Measurements from ENCODE around the gene AHSA1. TPM values are rescaled to one million over a fixed set of nuclear protein-coding genes. Genes with fewer than 3 reads are reported as not detected.

The AHSA1 gene
- total RNA-seq, 1 experiment from 2014 or later = 229 TPM

DNA sequence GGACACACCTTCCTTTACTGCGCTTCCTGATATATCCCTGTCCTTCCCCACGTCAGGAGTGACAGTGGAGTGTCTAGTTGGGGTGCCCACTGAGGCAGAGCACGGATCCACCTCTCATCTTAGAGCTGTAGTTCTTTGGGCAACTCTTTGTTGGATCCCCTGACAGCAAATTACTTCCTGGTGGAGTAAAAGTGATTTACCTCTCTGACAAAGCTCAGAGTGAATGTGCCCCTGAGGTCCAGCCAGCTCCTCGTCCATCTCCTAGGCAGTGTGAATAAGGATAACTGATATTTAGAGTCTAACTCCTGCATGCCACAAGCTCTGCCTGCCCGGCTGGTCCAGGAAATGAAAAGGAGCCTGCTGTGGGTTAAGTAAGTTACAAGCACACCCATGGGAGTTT lies 16.0 kb downstream of the AHSA1 start:
- DNase-seq (ENCODE audit: low spot score) = no peak

DNA sequence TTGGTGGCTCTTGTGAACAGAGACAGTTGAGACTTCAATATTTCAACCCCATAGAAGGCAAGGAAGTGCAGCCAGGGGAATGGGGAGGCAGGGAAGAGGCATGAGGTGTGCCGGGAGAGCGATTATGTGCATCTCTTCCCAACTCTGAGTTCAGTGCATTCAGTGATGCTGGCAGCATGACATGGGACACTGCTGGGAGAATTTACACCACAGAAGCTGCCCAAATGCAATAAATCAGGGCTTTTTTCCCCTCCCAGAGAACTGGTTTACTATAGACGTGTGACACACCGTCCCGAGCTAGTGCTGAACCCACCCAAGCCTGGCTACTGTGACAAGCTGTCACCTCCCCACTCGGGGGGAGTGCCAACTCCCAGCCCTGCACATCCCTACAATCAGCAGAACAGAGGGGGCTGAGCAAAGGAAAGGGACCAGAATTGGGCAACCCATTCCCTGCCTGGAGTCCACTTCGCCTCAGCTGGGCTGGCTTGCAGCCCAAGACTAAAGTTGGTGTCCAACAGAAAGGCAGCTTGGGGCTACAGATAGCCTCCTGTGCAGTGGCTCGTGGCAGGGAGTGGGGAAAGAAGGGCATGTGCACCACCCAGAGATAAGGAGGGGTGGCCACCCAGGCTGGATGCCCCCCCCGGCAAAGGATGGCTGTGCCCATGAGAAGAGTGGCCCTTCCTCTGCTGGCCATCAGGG lies 16.7 kb downstream of the AHSA1 start:
- no peak for DNase-seq (ENCODE audit: low spot score)

DNA sequence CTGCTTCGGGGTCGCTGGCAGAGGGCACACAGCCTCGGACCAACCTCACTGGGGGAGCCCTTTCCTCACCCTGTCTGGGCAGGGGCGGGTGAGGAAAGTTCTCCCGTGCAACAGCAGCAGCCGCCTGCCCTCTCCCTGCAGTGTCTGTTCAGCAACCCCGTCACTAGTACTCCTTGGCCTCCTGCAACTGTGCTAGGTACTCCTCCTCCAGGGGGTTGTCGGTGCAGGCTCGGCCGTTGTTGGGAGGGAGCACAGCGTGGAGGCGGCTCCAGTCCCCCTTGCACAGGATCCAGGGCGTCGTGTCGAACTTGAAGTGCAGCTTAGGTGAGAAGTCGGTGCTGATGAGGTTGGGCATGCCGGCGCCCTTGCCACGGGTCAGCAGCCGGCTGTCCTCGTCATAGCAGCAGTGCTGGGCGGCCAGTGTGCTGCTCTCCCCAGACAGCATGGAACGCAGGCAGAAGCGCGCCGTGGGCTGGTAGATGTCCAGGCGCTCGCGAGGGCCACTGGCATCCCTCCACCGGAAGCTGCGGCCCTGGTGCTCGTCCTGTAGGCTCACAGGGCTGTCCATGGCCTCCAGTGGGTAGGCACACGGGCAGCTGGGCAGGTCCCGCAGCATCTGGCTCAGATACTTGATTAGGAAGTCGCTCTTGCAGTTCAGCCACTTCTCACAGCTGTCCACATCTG lies 17.7 kb downstream of the AHSA1 start:
- DNase-seq (ENCODE audit: low spot score) = no peak

DNA sequence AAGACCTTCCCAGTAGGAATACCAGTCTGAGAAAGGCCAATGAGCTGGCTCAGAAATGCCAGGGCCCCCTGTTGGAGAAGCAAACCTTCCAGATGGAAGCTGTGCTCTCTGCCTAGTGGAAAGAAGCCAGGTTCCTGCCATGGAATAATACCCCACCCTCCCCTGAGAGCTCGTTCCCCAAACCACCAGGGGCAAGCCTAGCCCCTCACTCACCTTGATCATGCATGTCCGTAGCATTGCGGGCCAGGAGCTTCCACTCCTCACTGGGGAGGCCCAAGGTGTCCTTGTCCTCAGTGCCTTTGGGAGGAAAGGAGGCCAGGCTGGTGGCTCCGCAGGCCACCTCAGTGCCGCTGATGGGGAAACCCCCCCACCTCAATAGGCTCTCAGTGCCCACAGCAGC lies 20.1 kb downstream of the AHSA1 start:
- no peak for DNase-seq (ENCODE audit: low spot score)

DNA sequence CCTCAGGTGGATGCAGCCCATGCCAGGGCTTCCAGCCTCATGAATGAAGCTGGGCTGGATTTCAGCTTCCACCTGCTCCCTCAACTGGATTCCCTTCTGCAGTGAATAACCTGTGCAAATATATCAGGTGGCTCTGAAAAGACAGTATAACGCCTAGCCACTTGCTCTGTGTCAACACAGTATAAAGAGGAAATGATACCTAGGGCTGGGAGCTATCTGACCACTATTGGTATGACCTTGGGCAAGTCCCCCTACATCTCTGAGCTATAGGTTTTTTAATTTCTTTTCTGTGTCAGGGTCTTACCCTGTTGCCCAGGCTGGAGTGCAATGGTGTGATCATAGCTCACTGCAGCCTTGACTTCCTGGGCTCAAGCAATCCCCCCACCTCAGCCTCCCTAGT lies 20.9 kb downstream of the AHSA1 start:
- no peak for DNase-seq (ENCODE audit: low spot score)

DNA sequence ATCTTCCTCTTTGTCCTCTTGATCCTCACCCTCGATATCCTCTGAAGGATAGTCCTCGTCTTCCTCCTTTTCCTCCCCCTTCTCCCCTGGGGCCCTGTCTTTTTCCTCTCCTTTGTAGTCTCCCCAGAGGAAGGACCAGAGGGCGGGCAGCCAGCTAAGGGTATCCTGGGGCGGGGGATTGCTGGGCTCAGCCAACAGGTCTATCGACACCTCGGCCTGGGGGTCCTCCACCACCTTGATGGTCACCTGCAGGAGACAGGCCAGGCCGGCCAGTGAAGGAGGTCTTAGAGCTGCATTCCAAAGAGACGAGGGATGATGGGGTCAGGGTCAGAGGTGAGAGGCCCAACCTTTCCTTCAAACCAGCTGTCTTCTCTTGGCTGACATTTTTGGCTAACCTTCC lies 24.5 kb downstream of the AHSA1 start:
- no peak for DNase-seq (ENCODE audit: low spot score)

DNA sequence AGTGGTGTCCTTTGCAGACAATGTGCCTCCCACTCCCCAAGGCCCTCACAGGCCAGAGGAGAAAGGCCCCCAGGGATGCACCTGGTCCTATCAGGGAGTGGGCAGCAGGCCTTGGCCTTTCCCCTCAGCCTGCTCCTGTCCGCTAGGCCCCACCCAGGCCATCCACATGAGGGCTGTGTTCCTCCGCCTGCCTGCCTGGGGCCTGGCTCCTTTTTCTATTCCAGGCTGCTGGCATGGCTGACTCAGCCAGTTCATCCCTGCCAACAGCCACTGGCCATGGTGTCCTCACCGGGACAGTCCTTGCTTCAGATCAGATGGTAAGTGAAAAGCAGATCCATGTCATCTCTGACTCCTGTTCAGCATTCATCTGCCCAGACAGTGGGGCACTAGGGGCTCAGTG lies 27.4 kb downstream of the AHSA1 start:
- no peak for DNase-seq (ENCODE audit: low spot score)

DNA sequence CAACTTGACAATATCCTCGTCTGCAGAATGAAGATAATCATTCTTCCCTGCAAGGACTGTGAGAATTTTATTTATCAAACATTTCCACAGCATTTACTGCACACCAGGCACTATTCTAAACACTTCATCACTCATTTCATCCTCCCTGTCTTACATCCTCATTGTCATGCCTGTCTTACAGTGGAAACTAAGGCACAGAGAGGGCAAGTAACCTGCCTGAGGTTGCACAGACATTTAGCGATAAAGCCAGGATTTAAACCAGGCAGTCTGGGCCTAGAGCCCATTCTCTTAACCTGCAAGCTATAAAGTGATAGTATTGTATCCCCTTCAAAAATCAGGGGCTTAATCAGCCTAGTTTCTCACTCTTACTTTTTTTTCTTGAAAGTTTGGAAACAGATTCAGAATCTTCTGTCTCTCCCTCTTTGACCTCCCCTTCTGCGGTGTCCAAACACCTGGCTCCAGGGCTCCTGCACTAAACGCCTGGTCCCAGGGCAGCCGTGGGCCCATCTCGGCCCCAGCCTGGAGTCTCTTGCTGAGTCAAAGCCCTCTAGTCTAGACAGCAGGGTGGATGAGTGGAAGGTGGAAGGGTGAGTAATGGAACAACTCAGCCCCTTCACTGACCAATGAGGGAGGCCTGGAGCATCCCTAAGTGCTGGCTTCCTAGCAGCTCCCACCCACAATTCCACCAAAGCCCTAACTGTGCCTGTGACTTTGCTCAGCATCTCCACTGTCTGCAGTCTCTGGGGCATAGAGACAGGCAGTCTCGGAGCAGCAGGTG lies 28.2 kb downstream of the AHSA1 start:
- peak; percentile 70 for DNase-seq (ENCODE audit: low spot score)

DNA sequence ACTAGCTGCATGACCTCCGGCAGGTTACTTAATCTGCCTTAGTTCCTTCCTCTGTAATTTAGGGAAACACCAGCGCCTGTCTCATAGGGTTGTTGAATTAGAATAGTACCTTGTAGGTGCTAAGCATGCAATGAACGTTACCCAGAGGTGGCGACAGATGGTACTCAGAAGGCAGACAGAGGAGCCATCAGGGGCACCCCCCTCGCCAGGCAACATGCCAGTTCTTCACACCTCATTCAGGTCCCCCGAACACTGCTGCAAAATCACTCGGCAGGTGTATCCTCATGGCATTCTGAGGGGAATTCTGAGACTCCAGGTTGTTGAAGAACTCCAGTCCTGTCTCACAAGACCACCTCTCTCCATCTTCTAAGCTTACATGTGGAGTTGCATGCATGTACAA lies 30.7 kb downstream of the AHSA1 start:
- no peak for DNase-seq (ENCODE audit: low spot score)

DNA sequence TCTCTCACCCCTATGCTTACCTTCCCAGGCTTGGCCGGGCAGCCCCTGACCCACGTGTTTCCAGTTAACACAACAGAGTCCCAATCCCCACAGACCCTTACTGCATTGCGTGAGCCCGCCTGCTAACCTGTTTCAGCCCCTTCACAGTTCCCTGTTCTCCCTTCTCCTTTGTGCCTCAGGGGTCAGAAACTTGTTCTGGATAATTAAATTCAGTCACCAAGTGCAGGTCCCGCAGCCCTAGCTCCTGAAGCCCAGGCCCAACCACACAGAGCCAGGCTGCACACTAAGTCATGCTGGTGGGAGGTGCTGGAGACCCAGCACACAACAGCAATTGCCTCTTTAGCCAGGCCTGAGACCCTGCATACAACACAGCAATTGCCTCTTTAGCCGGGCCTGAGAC lies 31.1 kb downstream of the AHSA1 start:
- no peak for DNase-seq (ENCODE audit: low spot score)

DNA sequence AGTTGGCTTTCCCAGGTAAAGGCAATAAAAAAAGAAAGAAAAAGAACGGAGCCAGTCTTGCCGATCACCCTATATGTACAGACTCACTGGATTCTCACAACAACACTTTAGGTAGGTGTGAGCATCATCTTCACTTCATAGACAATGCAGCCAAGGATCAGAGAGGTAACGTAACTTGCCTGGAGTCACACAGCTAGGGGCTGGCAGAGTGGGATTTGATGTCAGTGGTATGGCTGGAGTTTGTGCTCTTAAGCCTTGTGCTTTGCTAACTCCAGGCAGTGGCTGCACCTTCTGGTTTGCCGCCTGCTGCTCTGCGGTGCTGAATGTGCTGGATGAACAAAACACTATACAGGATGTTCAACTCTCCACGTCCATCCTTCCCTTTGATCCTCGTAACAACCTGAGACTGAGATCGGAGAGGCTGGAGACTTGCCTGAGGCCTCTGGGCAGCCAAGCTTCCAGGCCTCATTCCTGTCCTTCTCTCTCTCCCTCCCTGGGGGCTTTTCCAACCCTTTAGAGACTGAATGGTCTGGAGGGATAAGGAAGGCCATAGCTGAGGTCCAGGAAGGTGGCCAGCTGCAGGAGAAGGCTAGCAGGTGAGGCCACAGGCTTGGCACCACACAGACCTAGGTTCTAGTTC lies 32.6 kb downstream of the AHSA1 start:
- no peak for DNase-seq (ENCODE audit: low spot score)

DNA sequence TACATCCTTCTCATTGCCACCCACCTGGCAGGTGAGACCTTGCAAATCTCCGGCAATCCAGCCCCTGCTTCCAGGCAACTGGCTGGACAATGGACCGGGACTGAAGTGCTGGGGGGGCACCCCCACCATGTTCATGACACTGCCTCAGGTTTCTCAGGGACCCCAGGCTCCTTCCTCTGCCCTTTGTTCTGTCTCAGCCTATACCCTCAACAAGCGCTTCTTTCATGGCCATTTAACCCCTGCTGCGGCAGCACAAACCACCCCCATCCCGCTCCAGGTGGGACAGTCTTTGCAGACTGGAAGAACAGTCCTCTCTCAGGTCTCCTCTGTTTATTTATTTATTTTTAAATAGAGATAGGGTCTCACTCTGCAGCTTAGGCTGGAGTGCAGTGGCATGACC lies 33.2 kb downstream of the AHSA1 start:
- no peak for DNase-seq (ENCODE audit: low spot score)

DNA sequence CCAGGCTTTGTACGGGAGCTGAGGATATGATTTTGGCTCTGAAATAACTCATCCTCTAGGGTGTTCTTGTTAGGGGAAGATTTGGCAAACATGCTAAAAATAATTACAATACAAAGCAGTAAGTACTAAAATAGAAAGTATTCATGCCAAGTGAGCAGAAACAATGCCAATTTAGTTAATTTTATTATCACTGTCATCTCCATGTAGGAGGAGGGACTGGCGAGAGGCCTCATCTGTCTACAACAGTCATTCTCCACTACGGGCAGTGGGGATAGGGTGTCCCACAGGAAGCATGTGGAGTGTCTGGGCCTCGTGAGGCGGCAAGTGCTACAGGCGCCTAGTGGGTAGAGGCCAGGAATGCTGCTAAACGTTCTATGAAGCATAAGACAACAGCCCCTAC lies 37.4 kb downstream of the AHSA1 start:
- no peak for DNase-seq (ENCODE audit: low spot score)

DNA sequence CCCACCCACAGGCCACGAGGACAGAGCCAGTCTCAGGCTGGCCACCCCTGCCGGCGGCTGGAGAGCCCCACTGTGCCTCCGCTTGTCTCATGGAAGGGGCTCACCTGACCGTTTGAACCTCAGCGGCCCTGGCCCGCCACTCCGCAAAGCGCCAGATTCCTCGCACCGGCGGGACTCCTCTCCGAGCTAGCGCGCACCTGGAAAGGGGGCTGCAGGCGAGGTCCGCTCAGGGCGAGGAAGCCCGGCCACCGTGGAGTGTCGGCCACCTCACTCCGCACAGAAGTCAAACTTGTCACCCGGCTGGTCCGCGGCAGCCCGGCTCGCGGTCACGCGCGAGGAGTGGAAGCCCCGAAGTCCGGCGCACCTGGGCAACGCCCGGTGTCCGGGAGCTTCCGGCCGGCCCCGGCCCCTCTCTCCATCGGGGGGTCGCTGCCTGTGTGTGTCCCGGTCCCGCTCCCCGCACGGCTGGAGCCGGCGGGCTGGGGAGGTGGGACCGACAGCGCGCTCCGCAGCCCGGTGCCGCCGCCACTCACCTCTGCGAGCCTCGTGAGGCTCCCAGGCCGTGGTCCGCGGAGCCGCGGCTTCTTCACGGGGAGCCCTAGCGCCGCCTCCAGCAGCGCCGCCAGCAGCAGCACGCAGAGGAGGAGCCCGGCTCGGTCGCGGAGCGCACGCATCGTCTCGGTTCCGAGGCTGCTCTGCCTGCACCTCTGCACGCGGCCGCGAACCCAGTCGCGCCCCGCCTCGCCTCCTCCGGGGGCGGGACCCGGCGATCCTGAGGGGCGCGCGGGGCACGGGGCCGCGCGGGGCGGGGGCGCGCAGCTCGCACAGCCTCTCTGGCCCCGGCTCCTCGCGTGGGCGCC lies 40.5 kb downstream of the AHSA1 start, which contains the start of gene ISM2:
Gene ISM2, minus strand, starts transcription at position 697 of the 860 bp plus-strand sequence. Its CDS starts 23 bp downstream, at position 674.
- DNase-seq (ENCODE audit: low spot score) = no peak

DNA sequence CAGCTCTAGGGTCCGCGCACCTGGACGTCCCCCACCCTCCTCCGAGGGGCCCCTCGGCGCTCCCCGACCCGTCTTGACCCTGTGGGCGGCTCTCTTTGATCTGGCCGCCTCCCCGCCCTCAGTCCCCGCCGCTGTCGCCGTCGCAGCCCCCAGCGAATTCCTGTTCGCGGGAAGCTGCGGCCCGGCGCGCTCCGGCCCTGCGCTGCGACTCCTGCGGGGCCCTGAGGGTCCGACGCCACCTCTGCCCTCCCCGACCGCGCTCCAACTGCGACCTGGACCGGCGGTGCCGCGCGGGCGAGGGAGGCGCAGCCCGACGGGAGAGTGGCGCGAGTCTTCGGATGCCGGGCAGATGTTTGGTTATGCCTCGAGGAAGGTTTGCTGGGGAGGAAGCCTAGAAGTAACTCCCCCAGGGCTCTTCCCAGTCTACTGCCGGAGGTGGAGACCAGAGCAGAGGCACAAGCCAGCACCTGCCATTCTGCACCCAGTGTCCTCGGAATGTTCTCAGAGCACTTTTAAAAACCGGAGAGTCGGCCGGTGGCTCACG lies 41.2 kb downstream of the AHSA1 start:
- DNase-seq (ENCODE audit: low spot score) = no peak

DNA sequence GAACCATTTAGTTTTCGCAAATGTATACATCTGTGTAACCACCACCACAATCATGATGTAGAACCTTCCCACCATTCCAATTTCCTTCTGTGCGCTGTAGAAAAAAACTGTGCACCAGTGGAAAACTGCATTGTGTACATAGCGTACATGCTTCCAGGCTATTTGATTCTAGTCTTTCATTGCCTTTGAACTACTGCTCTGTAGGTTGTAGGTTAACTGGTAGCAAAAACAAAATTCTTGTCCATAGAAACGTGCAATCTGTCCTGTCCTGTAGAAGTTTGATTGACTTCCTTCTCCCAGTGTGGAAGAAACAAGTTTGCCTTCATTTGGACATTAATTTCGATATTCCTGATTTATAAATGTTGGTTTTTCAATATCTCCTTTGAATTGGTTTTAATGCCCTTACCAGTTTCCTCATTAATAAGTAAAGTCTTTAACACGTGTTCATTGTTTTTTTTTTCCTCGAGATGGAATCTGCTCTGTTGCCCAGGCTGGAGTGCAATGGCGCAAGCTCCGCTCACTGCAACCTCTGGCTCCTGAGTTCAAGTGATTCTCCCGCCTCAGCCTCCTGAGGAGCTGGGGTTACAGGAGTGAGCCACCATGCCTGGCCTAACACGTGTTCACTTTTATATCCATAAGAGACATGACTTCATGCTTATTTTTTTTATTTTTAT lies 44.4 kb downstream of the AHSA1 start:
- no peak for DNase-seq (ENCODE audit: low spot score)

DNA sequence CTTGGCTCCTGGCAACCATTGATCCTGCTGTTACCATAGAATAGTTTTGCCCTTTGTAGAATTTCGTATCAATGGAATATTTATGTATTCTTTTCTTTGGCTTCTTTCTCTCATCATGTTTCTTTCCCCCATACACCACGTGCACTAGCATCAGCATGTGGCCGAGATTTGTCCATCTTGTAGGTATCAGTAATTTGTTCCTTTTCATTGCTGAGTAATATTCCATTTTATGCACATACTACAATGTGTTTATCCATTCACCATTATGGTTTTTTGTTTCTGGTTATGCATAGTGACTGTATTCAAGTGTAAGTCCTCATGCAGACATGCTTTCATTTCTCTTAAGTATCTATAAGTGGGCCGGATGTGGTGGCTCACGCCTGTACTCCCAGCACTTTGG lies 45.2 kb downstream of the AHSA1 start:
- DNase-seq (ENCODE audit: low spot score) = no peak

DNA sequence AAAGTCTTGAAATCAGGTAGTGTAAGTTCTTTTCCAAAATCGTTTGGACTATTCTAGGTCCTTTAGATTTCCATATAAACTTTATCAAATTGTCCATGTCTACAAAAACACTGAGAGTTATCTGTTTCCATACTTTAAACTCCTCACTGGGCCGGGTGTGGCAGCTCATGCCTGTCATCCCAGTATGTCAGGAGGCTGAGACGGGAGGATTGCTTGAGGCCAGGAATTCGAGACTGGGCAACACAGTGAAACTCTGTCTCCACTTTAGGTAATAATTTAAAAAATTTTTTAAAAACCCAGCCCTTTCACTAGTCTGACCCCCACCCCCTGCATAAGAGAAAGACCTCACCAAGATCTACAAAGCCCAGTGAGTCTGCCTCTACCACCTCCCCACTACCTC lies 47.1 kb downstream of the AHSA1 start:
- DNase-seq (ENCODE audit: low spot score) = no peak

DNA sequence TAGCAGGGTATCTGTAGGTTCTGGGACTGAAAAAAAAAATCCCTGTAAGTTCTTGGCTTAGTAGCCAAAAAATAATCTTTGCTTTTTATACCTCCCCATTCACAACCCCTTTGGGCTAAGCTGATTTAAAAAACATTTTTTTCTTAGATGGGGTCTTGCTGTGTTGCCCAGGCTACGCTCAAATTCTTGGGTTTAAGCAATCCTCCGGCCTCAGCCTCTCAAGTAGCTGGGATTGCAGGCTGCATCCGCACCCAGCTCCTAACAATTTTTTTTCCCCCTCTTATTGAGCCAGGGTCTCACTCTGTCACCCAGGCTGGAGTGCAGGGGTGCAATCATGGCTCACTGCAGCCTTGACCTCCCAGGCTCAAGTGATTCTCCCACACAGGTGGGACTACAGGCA lies 49.9 kb downstream of the AHSA1 start:
- DNase-seq (ENCODE audit: low spot score) = no peak

DNA sequence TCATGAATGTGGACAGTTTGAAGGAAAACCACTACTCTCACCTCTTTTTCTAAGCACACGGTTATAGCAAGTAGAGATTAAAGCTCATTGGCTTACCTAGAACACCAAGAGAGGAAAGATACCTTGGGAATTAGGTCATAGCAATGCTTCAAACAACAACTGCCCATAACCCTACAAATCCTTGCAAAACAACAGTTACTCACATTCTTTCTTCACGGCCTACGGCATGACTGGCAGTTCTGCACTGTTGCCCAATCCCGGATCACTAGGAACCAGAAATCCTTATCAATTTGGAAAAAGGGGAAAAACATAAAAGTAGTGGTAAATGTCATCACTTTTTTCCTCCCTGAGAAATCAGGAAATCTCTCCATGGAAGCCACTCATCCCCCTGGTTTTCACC lies 50.4 kb downstream of the AHSA1 start:
- no peak for DNase-seq (ENCODE audit: low spot score)

DNA sequence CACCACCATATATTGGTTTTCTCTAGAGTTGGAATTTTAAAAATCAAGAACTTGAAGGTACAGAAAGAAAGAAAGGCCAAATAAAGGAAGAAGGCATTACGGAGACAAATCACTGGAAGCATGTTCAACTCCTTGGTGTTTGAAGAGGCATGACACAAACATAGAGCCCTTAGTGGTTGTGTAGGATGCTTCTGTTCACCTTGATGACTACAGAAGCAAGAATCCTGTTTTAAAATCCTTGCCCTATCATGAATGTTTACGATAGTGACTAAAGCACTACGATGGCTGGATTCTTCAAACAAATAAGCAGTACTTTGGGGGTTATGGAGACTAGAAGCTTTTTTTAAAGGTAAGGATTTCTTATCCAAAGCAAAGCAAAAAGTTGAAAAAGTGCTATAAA lies 51.0 kb downstream of the AHSA1 start:
- no peak for DNase-seq (ENCODE audit: low spot score)

All from A172 (cell line).